ENCODE data around the gene CTSG.

DNA sequence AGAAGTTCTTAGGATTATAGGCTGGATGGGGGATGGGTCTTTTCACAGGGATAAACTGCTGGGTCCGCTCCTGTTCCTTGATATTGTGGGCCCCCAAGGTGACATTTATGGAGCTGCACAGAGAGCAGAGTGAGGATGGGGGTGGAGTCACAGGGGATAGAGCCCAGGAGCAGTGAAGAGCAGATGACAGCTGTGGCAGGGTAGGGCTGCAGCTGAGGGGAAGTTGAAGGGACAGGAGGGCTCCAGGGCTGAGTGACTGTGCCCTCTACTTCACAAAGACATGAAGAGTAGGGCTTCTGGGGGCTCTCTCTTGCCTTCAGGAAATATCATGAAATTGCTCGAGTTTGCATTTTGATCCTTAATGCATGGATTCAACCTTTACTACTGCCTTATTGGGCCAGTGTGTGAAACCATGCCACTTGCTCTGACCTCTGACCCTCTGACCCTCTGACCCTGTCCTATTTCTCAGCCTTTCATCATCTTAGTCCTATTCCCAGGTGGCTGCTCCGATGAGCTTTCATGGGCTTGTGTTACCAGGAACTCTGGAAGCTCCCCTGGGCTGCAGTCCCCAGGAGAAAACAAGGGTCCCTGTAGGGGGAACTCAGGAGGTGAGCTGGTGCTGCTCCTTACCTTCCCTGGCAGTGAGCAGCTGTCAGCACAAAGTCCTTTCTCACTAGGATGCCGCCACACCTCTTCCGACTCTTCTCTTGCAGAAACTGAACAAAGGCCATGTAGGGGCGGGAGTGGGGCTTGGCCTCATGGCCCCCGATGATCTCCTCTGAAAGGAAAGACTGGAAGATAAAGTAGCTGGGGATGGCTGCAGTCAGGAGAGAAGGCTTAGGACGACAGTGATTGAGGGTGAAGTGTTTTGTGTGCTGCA is 31.8 kb upstream of the CTSG start:
- TF ChIP-seq, protein P1, sequence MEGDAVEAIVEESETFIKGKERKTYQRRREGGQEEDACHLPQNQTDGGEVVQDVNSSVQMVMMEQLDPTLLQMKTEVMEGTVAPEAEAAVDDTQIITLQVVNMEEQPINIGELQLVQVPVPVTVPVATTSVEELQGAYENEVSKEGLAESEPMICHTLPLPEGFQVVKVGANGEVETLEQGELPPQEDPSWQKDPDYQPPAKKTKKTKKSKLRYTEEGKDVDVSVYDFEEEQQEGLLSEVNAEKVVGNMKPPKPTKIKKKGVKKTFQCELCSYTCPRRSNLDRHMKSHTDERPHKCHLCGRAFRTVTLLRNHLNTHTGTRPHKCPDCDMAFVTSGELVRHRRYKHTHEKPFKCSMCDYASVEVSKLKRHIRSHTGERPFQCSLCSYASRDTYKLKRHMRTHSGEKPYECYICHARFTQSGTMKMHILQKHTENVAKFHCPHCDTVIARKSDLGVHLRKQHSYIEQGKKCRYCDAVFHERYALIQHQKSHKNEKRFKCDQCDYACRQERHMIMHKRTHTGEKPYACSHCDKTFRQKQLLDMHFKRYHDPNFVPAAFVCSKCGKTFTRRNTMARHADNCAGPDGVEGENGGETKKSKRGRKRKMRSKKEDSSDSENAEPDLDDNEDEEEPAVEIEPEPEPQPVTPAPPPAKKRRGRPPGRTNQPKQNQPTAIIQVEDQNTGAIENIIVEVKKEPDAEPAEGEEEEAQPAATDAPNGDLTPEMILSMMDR (IDR thresholded peaks at IDR 0.05): no peak
- no peak for TF ChIP-seq POLR2A (IDR thresholded peaks at IDR 0.05)
